Measurements from ENCODE around the gene CSNK2B. TPM values are rescaled to one million over a fixed set of nuclear protein-coding genes. Genes with fewer than 3 reads are reported as not detected.

CSNK2B gene
- total RNA-seq, 1 donor from 2014 or later: 148 TPM

DNA sequence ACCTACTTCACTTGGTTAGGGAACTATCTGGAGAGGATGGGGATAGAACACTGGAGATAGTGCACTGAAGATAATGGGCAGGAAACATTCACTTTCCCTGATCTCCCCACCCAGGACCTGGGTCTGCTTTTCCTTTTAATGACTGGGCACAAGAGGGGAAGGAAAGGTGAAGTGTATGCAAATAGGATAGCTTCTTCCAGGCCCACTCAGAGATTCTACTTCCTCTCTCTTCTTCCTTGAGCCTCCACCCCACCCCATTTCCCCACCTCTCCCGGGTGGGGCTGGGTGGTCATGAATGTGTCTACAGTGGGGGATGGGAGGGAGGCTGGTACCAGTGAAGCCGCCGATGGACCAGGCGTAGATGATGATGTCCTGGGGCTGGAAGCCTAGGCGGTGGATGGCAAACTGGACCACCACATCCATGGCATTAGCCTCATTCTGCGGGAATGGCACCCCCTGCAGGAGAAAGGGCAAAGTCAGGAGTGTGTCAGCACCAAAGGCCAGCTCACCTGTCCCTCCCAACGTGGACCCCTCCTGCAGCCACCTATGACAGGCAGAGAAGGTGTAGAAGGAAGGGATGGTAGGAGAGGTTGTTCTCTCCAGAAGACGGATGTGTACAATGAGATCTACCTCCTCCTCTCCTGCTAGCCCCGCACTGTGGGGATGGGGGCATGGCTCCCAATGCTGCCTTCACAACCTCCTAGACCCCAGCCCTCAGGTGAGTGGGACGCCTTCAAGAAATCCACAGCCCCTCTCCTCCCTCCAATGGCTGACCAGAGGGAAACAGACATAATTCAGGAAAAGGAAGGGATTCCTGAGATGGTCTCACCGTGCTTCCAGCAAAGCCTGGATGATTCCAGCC, 23.6 kb downstream of the CSNK2B start:
- intact Hi-C loops (cut with DNase I): no loop called here
- no peak overlapping the region for H3K27ac ChIP-seq
- H3K4me1 ChIP-seq: no peaks in the 10 kb centered on the region
- H3K27me3 ChIP-seq: no peaks in the 10 kb centered on the region
- TF ChIP-seq CTCF (IDR thresholded peaks at IDR 0.05): peak in 1 of 3 experiments; percentile 14
- no peak overlapping the region for H3K4me3 ChIP-seq
- DNase-seq (ENCODE audit: low spot score in 2 of 2): no peak
- no peaks in the 10 kb centered on the region for H3K9me3 ChIP-seq
- H3K36me3 ChIP-seq: peaks cover 63 to 81% of the 10 kb centered on the region in 2 donors

- Histone ChIP-seq H3K27me3 (no peaks in the 10 kb centered on the region), H3K4me3 (no peak overlapping the region), H3K36me3 (peaks cover 71 to 91% of the 10 kb centered on the region in 2 donors), H3K27ac (no peak overlapping the region), H3K9me3 (no peaks in the 10 kb centered on the region), H3K4me1 (no peaks in the 10 kb centered on the region)
- no peak for DNase-seq (ENCODE audit: low spot score in 2 of 2)
- intact Hi-C loops (cut with DNase I): no loop called here
- TF ChIP-seq CTCF (IDR thresholded peaks at IDR 0.05): no peak
These were observed 24.6 kb downstream of the CSNK2B start for GRCh38 chr6:31690231-31691077.

- no peak for DNase-seq (ENCODE audit: low spot score in 2 of 2)
- no peaks in the 10 kb centered on the region for H3K4me1 ChIP-seq
- H3K4me3 ChIP-seq: no peak overlapping the region
- intact Hi-C loops (cut with DNase I): no loop called here
- no peak for TF ChIP-seq CTCF (IDR thresholded peaks at IDR 0.05)
- H3K9me3 ChIP-seq: no peaks in the 10 kb centered on the region
- no peaks in the 10 kb centered on the region for H3K27me3 ChIP-seq
- H3K36me3 ChIP-seq: peaks cover 77 to 97% of the 10 kb centered on the region in 2 donors
- no peak overlapping the region for H3K27ac ChIP-seq
These were observed 25.2 kb downstream of the CSNK2B start for GRCh38 chr6:31691078-31691463.

GRCh38 chr6:31691564-31692108, 25.8 kb downstream of the CSNK2B start:
- Histone ChIP-seq H3K27me3 (no peaks in the 10 kb centered on the region), H3K4me1 (no peaks in the 10 kb centered on the region), H3K9me3 (no peaks in the 10 kb centered on the region), H3K4me3 (no peak overlapping the region), H3K36me3 (peaks cover 83 to 97% of the 10 kb centered on the region in 2 donors), H3K27ac (no peak overlapping the region)
- no peak for DNase-seq (ENCODE audit: low spot score in 2 of 2)
- TF ChIP-seq CTCF (IDR thresholded peaks at IDR 0.05): no peak
- intact Hi-C loops (cut with DNase I): no loop called here

DNA sequence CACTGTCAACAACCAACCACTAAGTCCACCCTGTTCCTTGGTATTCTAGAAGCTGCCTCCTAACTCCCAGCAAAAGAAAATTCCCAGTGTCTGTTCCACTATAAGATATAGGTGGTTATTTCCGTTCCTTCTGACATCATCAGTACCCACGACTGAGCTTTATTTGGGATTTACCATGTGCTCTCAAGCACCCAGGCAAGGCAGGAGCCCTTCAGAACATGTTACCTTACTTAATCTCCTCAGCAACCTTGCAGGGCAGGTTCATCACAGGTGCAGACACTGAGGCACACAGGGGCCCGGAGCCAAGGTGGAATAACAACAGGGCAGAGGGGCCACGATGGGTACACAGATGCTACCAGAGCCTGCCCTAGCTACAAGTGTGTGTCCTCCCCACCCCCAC, 26.5 kb downstream of the CSNK2B start:
- no peaks in the 10 kb centered on the region for H3K4me1 ChIP-seq
- no peak for DNase-seq (ENCODE audit: low spot score in 2 of 2)
- no peak overlapping the region for H3K4me3 ChIP-seq
- no peaks in the 10 kb centered on the region for H3K9me3 ChIP-seq
- no peak for TF ChIP-seq CTCF (IDR thresholded peaks at IDR 0.05)
- intact Hi-C loops (cut with DNase I): no loop called here
- H3K36me3 ChIP-seq: peaks cover 82 to 94% of the 10 kb centered on the region in 2 donors
- no peak overlapping the region for H3K27ac ChIP-seq
- no peaks in the 10 kb centered on the region for H3K27me3 ChIP-seq
